ENCODE measurements around the gene TAF12.

- TF ChIP-seq CTCF (IDR thresholded peaks at IDR 0.05), result no peak
- TF ChIP-seq PBX3 (IDR thresholded peaks at IDR 0.05), result no peak
Observed at GRCh38 chr1:28591708-28592320, 51.1 kb downstream of the TAF12 start, which contains the start of gene RAB42.

Data from SK-N-SH (cell line).